ENCODE results near the gene XPNPEP1.

XPNPEP1 gene

GRCh38 chr10:109821672-109822071, 101.6 kb downstream of the XPNPEP1 start:
- in situ Hi-C loops (cut with MboI; ENCODE audit: low sequenced_read_pairs): no loop called here

GRCh38 chr10:109820620-109821405, 102.5 kb downstream of the XPNPEP1 start:
- in situ Hi-C loops (cut with MboI; ENCODE audit: low sequenced_read_pairs): no loop called here

GRCh38 chr10:109819807-109820206, 103.5 kb downstream of the XPNPEP1 start:
- in situ Hi-C loops (cut with MboI; ENCODE audit: low sequenced_read_pairs): no loop called here
